Measurements from ENCODE around the gene MRPL24.

The MRPL24 gene

DNA sequence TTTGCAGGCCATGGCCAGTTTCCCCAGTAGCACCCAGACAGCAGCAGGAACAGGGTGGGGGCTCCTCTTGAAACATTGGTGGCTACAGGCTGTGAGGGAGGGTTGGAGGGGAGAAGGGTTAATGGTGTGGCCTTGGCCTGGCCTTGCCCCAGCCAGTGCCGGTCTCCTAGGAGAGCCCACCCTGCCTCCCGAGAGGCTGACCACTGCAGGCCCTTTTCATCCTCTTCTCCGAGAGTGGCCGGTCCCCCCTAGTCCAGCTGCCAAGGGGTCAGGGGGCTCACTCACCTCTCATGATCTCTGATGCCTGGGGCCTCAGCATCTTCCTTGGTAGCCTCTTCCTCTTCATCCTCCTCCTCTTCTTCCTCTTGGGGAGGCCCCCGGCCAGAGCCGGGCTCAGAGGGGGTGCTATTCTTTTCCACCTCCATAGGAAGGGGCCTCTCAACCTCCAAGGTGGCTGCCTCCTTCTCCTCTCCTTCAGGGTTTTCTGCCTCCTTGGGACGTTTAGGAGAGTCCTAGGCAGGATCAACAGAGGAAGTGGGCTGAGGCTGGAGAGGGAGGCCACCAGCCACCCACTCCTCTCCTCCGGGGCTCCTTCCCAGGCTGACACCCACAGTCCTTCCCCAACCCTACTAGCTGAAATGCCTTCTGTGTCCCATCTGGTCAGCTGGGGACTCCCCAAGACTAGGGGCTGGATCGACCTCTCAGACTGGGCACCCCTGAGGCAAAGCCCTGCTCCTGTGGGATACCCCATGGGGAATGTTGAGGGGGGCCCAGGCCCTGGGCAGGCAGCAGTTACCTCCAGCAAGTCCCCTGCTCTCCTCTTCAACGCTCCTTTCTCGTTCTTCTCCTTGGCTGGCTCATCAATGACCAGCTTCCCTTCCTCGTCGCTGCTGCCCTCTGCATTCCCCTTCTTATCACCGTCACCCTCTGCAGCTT is 2.7 kb upstream of the MRPL24 start:
- no peak for DNase-seq

DNA sequence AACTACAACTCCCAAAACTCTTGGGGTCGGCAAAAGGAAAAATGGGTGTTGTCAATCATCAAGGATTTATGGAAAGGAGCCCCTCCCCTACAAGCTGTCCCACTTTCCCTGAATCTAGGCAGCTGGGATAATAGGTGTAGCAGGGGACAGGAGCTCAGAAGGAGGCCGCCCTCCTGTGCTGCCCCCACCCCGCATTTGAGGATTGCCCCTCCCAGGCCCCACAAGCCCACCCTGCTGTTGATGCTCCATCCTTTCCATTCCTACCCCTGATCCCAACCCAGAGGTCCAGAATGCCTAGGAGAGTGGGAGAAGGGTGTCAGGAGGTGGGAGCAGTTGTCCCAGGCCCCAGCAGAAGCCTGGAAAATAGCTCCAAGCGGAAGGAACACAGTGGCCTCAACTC is 1.9 kb upstream of the MRPL24 start:
- no peak for DNase-seq

DNA sequence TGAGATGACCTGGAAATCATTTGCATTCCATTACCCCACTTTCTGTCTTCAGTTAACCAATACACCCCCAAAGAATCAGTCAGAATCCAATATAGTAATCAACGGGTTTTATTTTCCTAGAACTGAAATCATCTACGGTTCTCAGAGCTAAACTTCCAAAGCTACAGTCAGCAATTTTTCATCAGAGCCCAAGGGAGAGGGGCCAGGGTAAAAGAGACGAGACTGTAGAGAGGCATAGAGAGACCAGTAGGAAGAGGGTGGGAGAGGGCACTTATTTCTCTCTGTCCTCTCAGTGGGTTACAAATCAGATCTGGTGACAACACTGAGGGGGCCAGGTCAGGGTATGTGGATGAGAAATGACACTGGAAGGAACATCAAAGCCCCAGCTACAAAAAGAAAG is 1.1 kb upstream of the MRPL24 start:
- no peak for DNase-seq

- DNase-seq: no peak
Measured at GRCh38 chr1:156741481-156741983, 644 bp upstream of the MRPL24 start.

- no peak for DNase-seq
Measured at GRCh38 chr1:156740237-156740740, 599 bp downstream of the MRPL24 start.

GRCh38 chr1:156738916-156739315 is 2.0 kb downstream of the MRPL24 start:
- no peak for DNase-seq

DNA sequence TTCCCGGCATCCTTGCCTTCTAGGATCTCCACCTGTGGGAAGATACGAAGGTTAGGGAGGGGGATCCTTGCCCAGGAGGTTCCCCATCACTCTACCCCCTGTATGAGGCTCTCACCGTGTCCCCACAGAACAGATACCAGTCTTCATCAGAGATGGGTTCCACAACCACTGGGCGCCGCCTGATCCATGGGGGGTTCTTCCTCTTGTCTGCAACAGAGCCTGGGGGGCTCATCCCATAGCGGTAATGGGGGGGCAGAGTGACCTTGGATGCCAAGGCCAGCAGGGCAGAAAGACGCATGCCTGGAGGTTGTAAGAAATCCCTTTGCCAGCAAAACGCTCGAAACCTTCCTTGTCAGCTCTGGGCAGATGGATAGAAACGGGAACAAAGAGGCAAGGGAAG is 2.5 kb downstream of the MRPL24 start:
- no peak for DNase-seq

DNA sequence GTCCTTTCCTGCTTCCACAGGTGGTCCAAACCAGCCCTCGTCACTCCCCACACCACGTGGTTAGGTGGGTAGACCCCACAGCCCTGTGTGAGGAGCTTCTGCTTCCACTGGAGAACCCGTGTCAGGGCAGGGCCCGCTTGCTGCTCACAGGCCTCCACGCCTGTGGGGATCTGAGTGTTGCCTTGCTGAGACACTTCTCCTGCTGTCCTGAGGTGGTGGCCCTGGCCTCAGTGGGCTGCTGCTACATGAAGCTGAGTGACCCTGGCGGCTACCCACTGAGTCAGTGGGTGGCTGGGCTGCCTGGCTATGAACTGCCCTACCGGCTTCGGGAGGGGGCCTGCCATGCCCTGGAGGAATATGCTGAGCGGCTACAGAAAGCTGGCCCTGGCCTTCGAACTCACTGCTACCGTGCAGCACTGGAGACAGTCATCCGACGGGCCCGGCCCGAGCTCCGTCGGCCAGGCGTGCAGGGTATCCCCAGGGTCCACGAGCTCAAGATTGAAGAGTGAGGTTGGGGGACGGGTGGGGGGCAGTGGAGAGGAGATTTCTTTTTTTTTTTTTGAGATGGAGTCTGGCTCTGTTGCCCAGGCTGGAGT is 6.8 kb downstream of the MRPL24 start:
- DNase-seq: no peak

GRCh38 chr1:156728599-156729462 is 12.1 kb downstream of the MRPL24 start, which contains the start of gene ISG20L2:
ISG20L2 (minus strand) TSS chr1:156728766; CDS start chr1:156727652, 1,114 bp downstream.
- peak; percentile 91 for DNase-seq

- no peak for DNase-seq
Measured at GRCh38 chr1:156727926-156728598, 12.8 kb downstream of the MRPL24 start, which contains the start of gene METTL25B. METTL25B (plus strand) TSS chr1:156728469; CDS start chr1:156729105, 636 bp downstream.

DNA sequence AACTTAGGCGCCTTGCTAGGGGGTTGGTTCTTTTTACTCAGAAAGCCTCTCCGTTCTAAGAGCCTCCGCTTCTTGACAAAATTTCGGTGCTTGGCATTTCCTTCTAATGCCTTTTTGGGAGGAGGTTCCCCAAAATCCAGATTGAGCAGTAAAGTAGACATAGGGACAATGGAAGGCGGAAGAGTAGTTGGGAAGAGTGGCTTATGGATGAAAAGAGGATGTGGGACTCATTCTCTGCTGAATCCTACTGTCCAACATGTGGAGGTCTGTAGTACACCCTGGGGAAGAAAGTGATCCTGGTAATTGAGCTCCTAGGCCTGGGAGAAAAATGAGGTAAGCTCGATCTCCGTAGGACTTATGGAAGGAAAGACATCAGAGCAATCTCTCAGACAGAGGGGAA is 13.4 kb downstream of the MRPL24 start:
- no peak for DNase-seq

DNA sequence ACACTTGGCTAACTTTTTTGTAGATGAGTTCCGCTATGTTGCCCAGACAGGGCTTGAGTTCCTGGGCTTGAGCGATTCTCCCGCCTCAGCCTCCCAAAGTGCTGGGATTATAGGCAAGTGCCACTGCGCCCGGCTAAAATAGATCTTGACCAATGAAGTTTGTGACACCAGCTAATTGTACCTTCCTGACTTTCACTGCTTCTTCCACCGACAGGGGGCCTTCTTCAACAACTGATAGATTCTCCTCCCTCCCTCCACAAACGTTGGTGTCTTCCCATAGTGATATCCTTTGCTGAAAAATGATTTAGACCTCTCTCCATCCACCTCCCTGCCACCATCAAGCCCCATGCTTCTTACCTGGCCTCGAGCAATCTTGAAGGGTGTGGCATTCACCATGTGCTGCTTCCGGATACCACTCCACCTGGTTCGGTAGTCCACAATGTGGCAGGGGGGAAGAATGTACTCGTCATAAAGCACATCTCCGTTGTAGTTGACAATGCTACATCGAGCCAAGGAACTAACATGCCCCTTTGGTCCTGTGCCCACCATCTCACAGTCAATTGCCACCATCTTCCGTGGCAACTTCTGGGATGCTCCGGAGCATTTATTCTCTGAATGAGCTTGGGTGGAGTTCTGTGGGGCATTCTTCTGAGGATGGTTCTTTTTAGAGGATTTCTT is 14.2 kb downstream of the MRPL24 start:
- peak; percentile 49 for DNase-seq

GRCh38 chr1:156725683-156726280 is 15.1 kb downstream of the MRPL24 start:
- DNase-seq: peak; percentile 81

GRCh38 chr1:156721535-156721934 is 19.4 kb downstream of the MRPL24 start:
- DNase-seq: no peak

- DNase-seq: no peak
Measured at GRCh38 chr1:156721131-156721530, 19.8 kb downstream of the MRPL24 start.

DNA sequence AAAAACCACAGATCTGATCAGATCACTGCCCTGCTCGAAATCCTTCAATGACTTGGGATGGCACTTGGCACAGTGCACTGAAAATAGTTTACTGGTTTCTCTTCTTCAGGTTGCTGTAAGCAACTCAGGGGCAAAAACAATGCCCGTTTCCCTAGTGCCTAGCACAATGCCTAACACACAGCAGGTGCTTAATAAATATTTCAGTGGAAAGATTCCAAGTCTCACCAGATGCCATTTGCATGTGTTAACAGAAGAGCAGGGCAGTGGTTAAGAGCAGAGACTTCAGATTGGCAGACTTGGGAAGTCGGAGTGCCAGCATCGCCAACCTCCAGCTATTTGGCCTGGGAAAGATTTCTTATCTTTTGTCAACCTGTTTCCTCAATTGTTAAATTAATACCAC is 23.5 kb downstream of the MRPL24 start:
- DNase-seq: no peak

GRCh38 chr1:156714830-156715229 is 26.1 kb downstream of the MRPL24 start:
- no peak for DNase-seq

GRCh38 chr1:156712626-156713025 is 28.3 kb downstream of the MRPL24 start:
- no peak for DNase-seq

DNA sequence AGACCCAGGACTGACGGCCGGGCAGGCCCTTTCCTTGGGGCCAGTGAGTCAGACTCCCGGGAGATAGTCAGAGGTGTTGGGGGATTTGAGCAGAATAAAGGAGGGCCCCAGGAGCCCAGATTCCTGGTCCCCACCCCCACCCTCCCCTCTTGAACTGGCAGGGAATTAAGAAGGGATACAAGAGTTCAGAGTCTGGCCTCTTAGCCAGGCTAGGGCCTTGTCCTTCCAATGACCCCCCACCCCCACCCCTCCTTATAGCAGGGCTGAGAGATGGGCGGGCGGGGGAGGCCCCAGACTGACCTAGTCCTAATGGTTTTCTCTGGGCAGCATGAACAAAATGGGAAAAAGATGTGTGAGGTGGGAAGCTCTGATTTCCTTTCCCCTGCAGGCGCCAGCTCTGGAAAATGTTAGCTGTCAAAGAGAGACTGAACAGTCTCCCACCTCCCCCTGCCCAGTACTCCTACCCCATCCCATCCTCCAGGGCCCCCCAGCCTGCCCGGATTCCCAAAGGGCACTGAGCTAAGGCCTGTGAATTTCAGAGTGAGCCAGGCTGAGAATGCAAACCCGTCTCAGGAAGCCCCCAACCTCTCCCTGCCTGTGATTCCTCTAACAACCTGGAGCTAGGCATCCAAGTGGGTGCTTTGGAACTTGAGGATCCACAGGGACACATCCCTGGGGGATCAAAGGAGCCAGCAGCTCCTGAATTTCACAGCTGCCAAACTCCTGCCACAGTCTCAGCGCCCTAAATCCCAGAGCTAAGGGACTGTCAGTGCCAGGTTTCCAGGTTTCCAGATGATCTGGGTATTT is 29.7 kb downstream of the MRPL24 start:
- DNase-seq: no peak
